ENCODE data around the gene SOX5. TPM values are rescaled to one million over a fixed set of nuclear protein-coding genes. Genes with fewer than 3 reads are reported as not detected.

SOX5 gene
- total and polyA plus RNA-seq, 2 of the 8 experiments (the other 6 are each of a cell fraction or from before 2014, with no cell fraction given), result 2.2 to 2.6 TPM

- POLR2A ChIA-PET (ENCODE audit: partially characterized antibody), result no interaction called here
- 91% methylated on average over 5 of the region's 5 CpGs; no CpG with 5 or more reads in 1 of the 2 experiments for WGBS, 2 experiments (ENCODE audit: extremely low coverage in 1 of 2, insufficient coverage in 1 of 2, insufficient read length in 1 of 2, insufficient replicate concordance in 2 of 2, low coverage in 1 of 2, low lambda C conversion rate in 2 of 2, missing lambda C conversion rate in 1 of 2)
- TF ChIP-seq CHD2 (IDR thresholded peaks at IDR 0.05; ENCODE audit: low read length) (no peak), POLR2AphosphoS5 (IDR thresholded peaks at IDR 0.05; ENCODE audit: low read depth, low read length) (no peak), USF2 (IDR thresholded peaks at IDR 0.05; ENCODE audit: low read length) (no peak), RXRA (IDR thresholded peaks at IDR 0.05; ENCODE audit: insufficient read depth, low read depth, low read length) (no peak), GTF2F1 (IDR thresholded peaks at IDR 0.05; ENCODE audit: borderline replicate concordance, low read depth, low read length) (no peak), JUND (IDR thresholded peaks at IDR 0.05; ENCODE audit: low read length) (no peak), CEBPB (IDR thresholded peaks at IDR 0.05; ENCODE audit: low read depth, low read length) (no peak), RFX5 (IDR thresholded peaks at IDR 0.05; ENCODE audit: borderline replicate concordance, low read depth, low read length) (no peak), HDAC6 (IDR thresholded peaks at IDR 0.05; ENCODE audit: low read depth, low read length) (no peak), RNF2 (IDR thresholded peaks at IDR 0.05; ENCODE audit: borderline replicate concordance, low read depth, low read length, missing control alignments, poor library complexity, severe bottlenecking) (no peak), MAFK (IDR thresholded peaks at IDR 0.05; ENCODE audit: low read depth, low read length) (no peak), EGR1 (IDR thresholded peaks at IDR 0.05; ENCODE audit: borderline replicate concordance, low read depth, low read length) (no peak)
Observed at GRCh38 chr12:23617749-23618148, 331.7 kb downstream of the SOX5 start.

More at GRCh38 chr12:23617749-23618148, 331.7 kb downstream of the SOX5 start:
- Histone ChIP-seq H3K4me3 (ENCODE audit: extremely low read depth in 1 of 4, insufficient read depth in 2 of 4, low read depth in 3 of 4, low read length in 4 of 4) (no peak overlapping the region), H2BK120ac (replicated peaks; ENCODE audit: low read depth, low read length) (no peak overlapping the region), H3K4me2 (ENCODE audit: insufficient read depth in 1 of 2, low read depth in 2 of 2, low read length in 2 of 2) (no peak overlapping the region), H3K79me1 (ENCODE audit: low read depth, low read length) (no peaks in the 10 kb centered on the region), H2AFZ (ENCODE audit: low read length) (no peak overlapping the region), H3K23me2 (ENCODE audit: low read depth, low read length) (no peaks in the 10 kb centered on the region), H3K9me3 (ENCODE audit: insufficient read depth in 2 of 2, low read depth in 1 of 2, low read length in 1 of 2) (no peaks in the 10 kb centered on the region), H3K36me3 (ENCODE audit: control insufficient read depth in 2 of 4, insufficient read depth in 4 of 4, low read length in 3 of 4) (no peaks in the 10 kb centered on the region), H4K91ac (replicated peaks; ENCODE audit: insufficient read length, low read length) (no peak overlapping the region), H3K18ac (ENCODE audit: extremely low read depth, low read length) (no peak overlapping the region), H4K8ac (ENCODE audit: extremely low read depth, insufficient read depth, low read length) (no peak overlapping the region), H2BK15ac (ENCODE audit: low read length) (no peak overlapping the region), H3K79me2 (ENCODE audit: control insufficient read depth in 1 of 2, insufficient read depth in 2 of 2, low read length in 2 of 2) (no peaks in the 10 kb centered on the region), H2AK5ac (ENCODE audit: low read depth, low read length) (no peak overlapping the region), H3K23ac (ENCODE audit: insufficient read length) (no peak overlapping the region), H3K4ac (replicated peaks; ENCODE audit: insufficient read length, low read depth, low read length) (no peak overlapping the region), H4K20me1 (replicated peaks in 1 of 2; ENCODE audit: control insufficient read depth in 1 of 2, insufficient read depth in 2 of 2, low read length in 2 of 2) (no peaks in the 10 kb centered on the region), H3K56ac (replicated peaks; ENCODE audit: insufficient read length, low read depth, low read length) (no peak overlapping the region), H2BK20ac (ENCODE audit: low read length) (no peak overlapping the region), H3K4me1 (replicated peaks in 1 of 4; ENCODE audit: control insufficient read depth in 3 of 4, insufficient read depth in 4 of 4, low read length in 3 of 4) (no peaks in the 10 kb centered on the region), H3K14ac (ENCODE audit: insufficient read length) (no peak overlapping the region), H4K5ac (ENCODE audit: insufficient read length, low read depth, low read length) (no peak overlapping the region), H2BK5ac (ENCODE audit: low read depth, low read length) (no peak overlapping the region), H3K9ac (replicated peaks in 1 of 4; ENCODE audit: extremely low read depth in 1 of 4, low read depth in 3 of 4, low read length in 3 of 4) (no peak overlapping the region), H3K27ac (ENCODE audit: low read depth, low read length) (no peak overlapping the region), H2BK12ac (ENCODE audit: low read depth, low read length) (no peak overlapping the region), H3K27me3 (replicated peaks in 1 of 4; ENCODE audit: control insufficient read depth in 3 of 4, extremely low read depth in 1 of 4, insufficient read depth in 3 of 4, low read length in 3 of 4) (no peaks in the 10 kb centered on the region)
- CTCF ChIA-PET (ENCODE audit: partially characterized antibody), result interaction anchor here (0.6 kb wide), 1 partner anchor 1003 kb away, joined by 4 read pairs; no protein-coding TSS in a partner anchor
- FAIRE-seq (no peak), DNase-seq (ENCODE audit: low read depth in 1 of 2, low spot score in 2 of 2) (no peak)
